ENCODE measurements around the gene GAS1.

Gene GAS1

DNA sequence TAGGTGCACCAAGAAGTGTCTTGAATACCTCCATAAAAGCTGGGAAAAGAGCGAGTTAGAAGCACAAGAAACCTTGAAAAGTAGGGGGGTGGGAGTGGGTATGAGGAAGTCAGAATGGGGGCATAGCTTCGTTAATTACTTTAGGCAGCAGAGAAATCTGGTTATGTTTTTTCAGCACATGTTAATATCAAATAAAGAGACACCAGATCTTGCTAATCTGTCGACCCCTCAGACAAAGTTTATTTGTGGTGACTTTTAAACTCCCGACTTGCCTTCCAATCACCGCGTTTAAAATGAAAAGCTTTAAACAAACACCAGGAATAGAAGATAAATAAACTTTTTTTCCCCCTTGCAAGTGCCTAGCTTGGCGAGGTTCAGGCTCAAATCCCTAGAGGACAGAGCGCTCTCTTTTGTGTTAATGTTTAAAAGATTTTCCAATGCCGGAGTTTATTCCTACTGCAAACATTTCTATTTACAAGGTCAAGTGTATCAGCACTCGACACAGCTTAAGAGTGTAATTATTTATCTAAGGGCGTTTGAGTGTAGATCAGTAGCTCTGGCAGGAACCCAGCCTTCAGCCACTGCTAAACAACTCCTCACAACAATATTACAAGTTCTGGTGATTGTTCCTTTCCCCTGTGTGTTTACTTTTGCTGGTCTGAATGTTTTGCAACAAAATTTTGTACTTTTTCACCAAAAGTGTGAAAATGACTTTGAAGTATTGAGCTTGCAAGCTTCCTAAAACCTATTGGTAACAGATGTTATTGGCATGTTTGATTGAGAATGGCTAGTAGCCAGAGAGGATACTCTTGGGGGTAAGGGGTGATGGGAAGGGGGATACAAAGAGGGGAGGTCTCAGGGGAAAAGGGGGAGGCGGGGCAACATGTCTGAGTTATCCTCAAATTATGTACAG is 3.8 kb downstream of the GAS1 start:
- Histone ChIP-seq H3K27ac (replicated peaks; ENCODE audit: low read length) (peak overlapping the region; percentile 48), H3K4me1 (ENCODE audit: control insufficient read depth in 2 of 2, insufficient read depth in 1 of 2, low read depth in 1 of 2, low read length in 2 of 2) (peaks cover 18 to 23% of the 10 kb centered on the region in 2 donors), H3K18ac (ENCODE audit: low read length) (no peak overlapping the region), H4K91ac (ENCODE audit: low read depth, low read length, poor library complexity) (no peak overlapping the region), H3K4ac (ENCODE audit: low read length) (no peak overlapping the region), H3K79me1 (ENCODE audit: low read depth, low read length) (no peaks in the 10 kb centered on the region), H2AFZ (ENCODE audit: low read length) (no peak overlapping the region), H2BK15ac (ENCODE audit: low read length) (no peak overlapping the region), H3K36me3 (replicated peaks in 1 of 2; ENCODE audit: control insufficient read depth in 2 of 2, insufficient read depth in 2 of 2, low read length in 2 of 2) (peaks cover 0 to 1% of the 10 kb centered on the region in 2 donors), H2AK5ac (ENCODE audit: low read depth, low read length) (no peak overlapping the region), H2BK12ac (ENCODE audit: low read length) (no peak overlapping the region), H3K14ac (ENCODE audit: low read length) (no peak overlapping the region), H2BK120ac (ENCODE audit: low read depth, low read length) (no peak overlapping the region), H3K23ac (ENCODE audit: low read depth, low read length, poor library complexity) (no peak overlapping the region), H3K27me3 (ENCODE audit: control insufficient read depth in 3 of 3, insufficient read depth in 3 of 3, low read depth in 1 of 3, low read length in 3 of 3) (peaks cover 0 to 17% (median 0%) of the 10 kb centered on the region in 3 experiments), H2BK5ac (ENCODE audit: low read length) (no peak overlapping the region), H3K4me2 (ENCODE audit: insufficient read depth, low read length, poor library complexity, severe bottlenecking) (peak overlapping the region; percentile 43), H3K4me3 (ENCODE audit: low read length in 2 of 2) (no peak overlapping the region), H4K8ac (ENCODE audit: low read depth, low read length) (no peak overlapping the region), H3K9me3 (replicated peaks in 1 of 2; ENCODE audit: control insufficient read depth in 2 of 2, insufficient read depth in 1 of 2, low read depth in 1 of 2, low read length in 2 of 2) (peaks cover 0 to 2% of the 10 kb centered on the region in 2 donors), H3K9ac (ENCODE audit: low read depth, low read length, poor library complexity) (no peak overlapping the region)
- WGBS, 2 donors (ENCODE audit: extremely low coverage in 2 of 2, insufficient read length in 2 of 2, insufficient replicate concordance in 1 of 2) = no CpG with 5 or more reads among the region's 12 CpGs
- no peak for DNase-seq (ENCODE audit: low spot score)

DNA sequence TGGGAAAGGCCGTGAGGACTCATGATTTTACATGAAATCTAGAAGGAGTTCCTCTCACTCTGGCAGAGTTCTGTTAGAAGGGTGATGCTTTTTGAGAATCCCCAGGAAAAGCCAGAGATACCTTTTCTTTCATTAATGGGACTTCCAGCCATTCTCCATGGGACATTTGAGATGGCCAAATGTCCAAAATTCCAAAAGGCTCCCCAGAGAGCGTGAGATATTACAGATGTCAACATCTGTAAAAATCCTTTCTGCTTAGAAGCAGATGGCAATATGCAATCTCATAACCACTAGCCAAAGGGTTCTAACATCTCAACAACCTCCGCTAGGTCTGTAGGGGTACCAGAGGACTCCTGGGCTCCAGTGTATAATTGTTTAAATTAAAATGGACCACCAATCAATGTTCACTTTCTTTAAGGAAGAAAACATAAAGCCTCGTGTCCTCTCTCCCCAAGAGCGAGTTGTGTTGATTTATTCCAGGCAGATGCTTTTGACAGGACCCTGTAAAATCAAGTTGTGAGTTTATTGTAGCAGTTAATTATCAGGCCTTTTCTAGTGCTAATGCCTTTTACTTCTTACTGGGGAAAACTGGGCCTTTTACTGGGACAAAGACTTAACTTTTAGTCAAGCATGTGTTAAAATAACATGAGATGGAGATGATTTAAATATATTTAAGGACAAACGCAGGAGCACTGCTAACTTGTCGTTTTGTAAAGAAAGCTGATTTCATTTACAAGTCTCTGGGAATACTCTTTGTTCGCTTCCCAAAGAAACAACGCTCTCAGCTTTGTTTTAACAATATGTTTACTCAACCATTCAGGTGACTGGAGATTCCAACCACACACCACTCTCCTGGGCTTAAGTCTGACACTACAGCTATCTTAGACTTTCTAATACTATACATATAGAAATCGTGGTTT is 4.8 kb downstream of the GAS1 start:
- no peak overlapping the region for H2BK5ac ChIP-seq (ENCODE audit: low read length)
- no peak overlapping the region for H2BK120ac ChIP-seq (ENCODE audit: low read depth, low read length)
- no peak overlapping the region for H2BK12ac ChIP-seq (ENCODE audit: low read length)
- no peak overlapping the region for H2AK5ac ChIP-seq (ENCODE audit: low read depth, low read length)
- H3K9ac ChIP-seq (ENCODE audit: low read depth, low read length, poor library complexity) = no peak overlapping the region
- no peaks in the 10 kb centered on the region for H3K79me1 ChIP-seq (ENCODE audit: low read depth, low read length)
- H4K8ac ChIP-seq (ENCODE audit: low read depth, low read length) = no peak overlapping the region
- no peak overlapping the region for H2AFZ ChIP-seq (ENCODE audit: low read length)
- H3K9me3 ChIP-seq (replicated peaks in 1 of 2; ENCODE audit: control insufficient read depth in 2 of 2, insufficient read depth in 1 of 2, low read depth in 1 of 2, low read length in 2 of 2) = peaks cover 0 to 2% of the 10 kb centered on the region in 2 donors
- H3K18ac ChIP-seq (ENCODE audit: low read length) = no peak overlapping the region
- peaks cover 0 to 17% (median 0%) of the 10 kb centered on the region in 3 experiments for H3K27me3 ChIP-seq (ENCODE audit: control insufficient read depth in 3 of 3, insufficient read depth in 3 of 3, low read depth in 1 of 3, low read length in 3 of 3)
- peaks cover 0 to 1% of the 10 kb centered on the region in 2 donors for H3K36me3 ChIP-seq (replicated peaks in 1 of 2; ENCODE audit: control insufficient read depth in 2 of 2, insufficient read depth in 2 of 2, low read length in 2 of 2)
- H3K23ac ChIP-seq (ENCODE audit: low read depth, low read length, poor library complexity) = no peak overlapping the region
- no peak for DNase-seq (ENCODE audit: low spot score)
- no peak overlapping the region for H3K4me3 ChIP-seq (ENCODE audit: low read length in 2 of 2)
- peaks cover 18 to 23% of the 10 kb centered on the region in 2 donors for H3K4me1 ChIP-seq (ENCODE audit: control insufficient read depth in 2 of 2, insufficient read depth in 1 of 2, low read depth in 1 of 2, low read length in 2 of 2)
- peak overlapping the region; percentile 48 for H3K27ac ChIP-seq (replicated peaks; ENCODE audit: low read length)
- no CpG with 5 or more reads among the region's 10 CpGs for WGBS, 2 donors (ENCODE audit: extremely low coverage in 2 of 2, insufficient read length in 2 of 2, insufficient replicate concordance in 1 of 2)
- H3K4ac ChIP-seq (ENCODE audit: low read length) = no peak overlapping the region
- H4K91ac ChIP-seq (ENCODE audit: low read depth, low read length, poor library complexity) = no peak overlapping the region
- no peak overlapping the region for H2BK15ac ChIP-seq (ENCODE audit: low read length)
- H3K14ac ChIP-seq (ENCODE audit: low read length) = no peak overlapping the region
- peak overlapping the region; percentile 43 for H3K4me2 ChIP-seq (ENCODE audit: insufficient read depth, low read length, poor library complexity, severe bottlenecking)

DNA sequence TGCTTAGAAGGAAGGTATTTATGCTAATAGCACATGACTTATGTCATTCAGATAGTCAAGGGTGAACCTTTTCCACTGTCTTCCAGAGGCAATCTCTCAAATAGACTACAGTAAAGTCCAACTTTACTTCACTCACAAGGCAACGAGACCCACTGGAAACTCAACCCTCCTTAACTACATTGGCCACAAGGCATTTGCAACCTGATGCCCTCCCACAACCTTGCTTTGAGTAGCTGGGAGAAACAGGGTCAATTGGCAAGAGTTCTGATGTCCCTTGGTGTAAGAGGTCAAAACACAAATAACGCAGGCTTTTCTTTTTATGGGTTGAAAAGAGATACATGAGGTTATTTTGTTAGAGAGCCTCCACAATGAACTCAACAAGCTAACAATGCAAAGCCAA is 6.1 kb downstream of the GAS1 start:
- Histone ChIP-seq H2BK12ac (ENCODE audit: low read length) (no peak overlapping the region), H3K4me1 (ENCODE audit: control insufficient read depth in 2 of 2, insufficient read depth in 1 of 2, low read depth in 1 of 2, low read length in 2 of 2) (peaks cover 18 to 23% of the 10 kb centered on the region in 2 donors), H3K4ac (ENCODE audit: low read length) (no peak overlapping the region), H3K9ac (ENCODE audit: low read depth, low read length, poor library complexity) (no peak overlapping the region), H3K27ac (replicated peaks; ENCODE audit: low read length) (no peak overlapping the region), H2AFZ (ENCODE audit: low read length) (no peak overlapping the region), H3K79me1 (ENCODE audit: low read depth, low read length) (no peaks in the 10 kb centered on the region), H3K14ac (ENCODE audit: low read length) (no peak overlapping the region), H3K18ac (ENCODE audit: low read length) (no peak overlapping the region), H3K27me3 (ENCODE audit: control insufficient read depth in 3 of 3, insufficient read depth in 3 of 3, low read depth in 1 of 3, low read length in 3 of 3) (peaks cover 0 to 17% (median 0%) of the 10 kb centered on the region in 3 experiments), H2BK120ac (ENCODE audit: low read depth, low read length) (no peak overlapping the region), H3K4me3 (ENCODE audit: low read length in 2 of 2) (no peak overlapping the region), H2AK5ac (ENCODE audit: low read depth, low read length) (no peak overlapping the region), H3K4me2 (ENCODE audit: insufficient read depth, low read length, poor library complexity, severe bottlenecking) (no peak overlapping the region), H3K23ac (ENCODE audit: low read depth, low read length, poor library complexity) (no peak overlapping the region), H3K9me3 (replicated peaks in 1 of 2; ENCODE audit: control insufficient read depth in 2 of 2, insufficient read depth in 1 of 2, low read depth in 1 of 2, low read length in 2 of 2) (peaks cover 0 to 2% of the 10 kb centered on the region in 2 donors), H2BK5ac (ENCODE audit: low read length) (no peak overlapping the region), H2BK15ac (ENCODE audit: low read length) (no peak overlapping the region), H3K36me3 (replicated peaks in 1 of 2; ENCODE audit: control insufficient read depth in 2 of 2, insufficient read depth in 2 of 2, low read length in 2 of 2) (peaks cover 0 to 1% of the 10 kb centered on the region in 2 donors), H4K91ac (ENCODE audit: low read depth, low read length, poor library complexity) (no peak overlapping the region), H4K8ac (ENCODE audit: low read depth, low read length) (no peak overlapping the region)
- WGBS, 2 donors (ENCODE audit: extremely low coverage in 2 of 2, insufficient read length in 2 of 2, insufficient replicate concordance in 1 of 2) = no CpG with 5 or more reads among the region's 2 CpGs
- no peak for DNase-seq (ENCODE audit: low spot score)
